Panc1 (cell line): ENCODE data around the gene U2AF1L4.

Experiments used
- CTCF ChIP-seq: fragments of 450-650 bp; IDR thresholded peaks from 2 replicates; pipeline ENCODE4 v1.5.1; 2017; ENCODE audit warnings: mild to moderate bottlenecking
- POLR2AphosphoS5 ChIP-seq: IDR thresholded peaks from 2 replicates; pipeline ENCODE4 v1.6.1; 2012; ENCODE audit warnings: mild to moderate bottlenecking, low read depth, low read length, moderate library complexity
- REST ChIP-seq, 2 experiments: IDR thresholded peaks; 2 replicates each; pipeline ENCODE4 v1.6.1; 2011 to 2012; ENCODE audit warnings: low read depth in 2 of 2, control low read depth in 1 of 2, low read length in 1 of 2, mild to moderate bottlenecking in 1 of 2, moderate library complexity in 1 of 2; ENCODE audit not compliant: insufficient read depth in 1 of 2
- SIN3A ChIP-seq: IDR thresholded peaks from 2 replicates; pipeline ENCODE4 v1.6.1; 2012; ENCODE audit warnings: low read depth, mild to moderate bottlenecking, low read length, moderate library complexity, borderline replicate concordance; ENCODE audit not compliant: insufficient read depth
- TCF7L2 ChIP-seq: IDR thresholded peaks from 2 replicates; pipeline ENCODE4 v1.6.1; 2011; ENCODE audit warnings: mild to moderate bottlenecking, low read depth, low read length, inconsistent platforms

- no peak for TF ChIP-seq CTCF
- no peak for TF ChIP-seq POLR2AphosphoS5
- TF ChIP-seq REST (IDR thresholded peaks at IDR 0.05; ENCODE audit: insufficient read depth in 1 of 2, low read depth in 2 of 2, low read length in 1 of 2), result no peak
- no peak for TF ChIP-seq SIN3A
- TF ChIP-seq TCF7L2, result no peak
These were observed 51.8 kb downstream of the U2AF1L4 start for GRCh38 chr19:35693422-35693821.
